NCI-H345 (cell line): ENCODE results near the gene FOXN1.
"Not testable (repeated sequence)": the region's sequence is repeated elsewhere in the genome, so short reads cannot be mapped to it uniquely, and the experiment has no call there.

Experiments
- DNase-seq: peaks from one replicate; lab custom pipeline; 2025; lab: John Stamatoyannopoulos, UW

The FOXN1 gene, protein sequence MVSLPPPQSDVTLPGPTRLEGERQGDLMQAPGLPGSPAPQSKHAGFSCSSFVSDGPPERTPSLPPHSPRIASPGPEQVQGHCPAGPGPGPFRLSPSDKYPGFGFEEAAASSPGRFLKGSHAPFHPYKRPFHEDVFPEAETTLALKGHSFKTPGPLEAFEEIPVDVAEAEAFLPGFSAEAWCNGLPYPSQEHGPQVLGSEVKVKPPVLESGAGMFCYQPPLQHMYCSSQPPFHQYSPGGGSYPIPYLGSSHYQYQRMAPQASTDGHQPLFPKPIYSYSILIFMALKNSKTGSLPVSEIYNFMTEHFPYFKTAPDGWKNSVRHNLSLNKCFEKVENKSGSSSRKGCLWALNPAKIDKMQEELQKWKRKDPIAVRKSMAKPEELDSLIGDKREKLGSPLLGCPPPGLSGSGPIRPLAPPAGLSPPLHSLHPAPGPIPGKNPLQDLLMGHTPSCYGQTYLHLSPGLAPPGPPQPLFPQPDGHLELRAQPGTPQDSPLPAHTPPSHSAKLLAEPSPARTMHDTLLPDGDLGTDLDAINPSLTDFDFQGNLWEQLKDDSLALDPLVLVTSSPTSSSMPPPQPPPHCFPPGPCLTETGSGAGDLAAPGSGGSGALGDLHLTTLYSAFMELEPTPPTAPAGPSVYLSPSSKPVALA

DNA sequence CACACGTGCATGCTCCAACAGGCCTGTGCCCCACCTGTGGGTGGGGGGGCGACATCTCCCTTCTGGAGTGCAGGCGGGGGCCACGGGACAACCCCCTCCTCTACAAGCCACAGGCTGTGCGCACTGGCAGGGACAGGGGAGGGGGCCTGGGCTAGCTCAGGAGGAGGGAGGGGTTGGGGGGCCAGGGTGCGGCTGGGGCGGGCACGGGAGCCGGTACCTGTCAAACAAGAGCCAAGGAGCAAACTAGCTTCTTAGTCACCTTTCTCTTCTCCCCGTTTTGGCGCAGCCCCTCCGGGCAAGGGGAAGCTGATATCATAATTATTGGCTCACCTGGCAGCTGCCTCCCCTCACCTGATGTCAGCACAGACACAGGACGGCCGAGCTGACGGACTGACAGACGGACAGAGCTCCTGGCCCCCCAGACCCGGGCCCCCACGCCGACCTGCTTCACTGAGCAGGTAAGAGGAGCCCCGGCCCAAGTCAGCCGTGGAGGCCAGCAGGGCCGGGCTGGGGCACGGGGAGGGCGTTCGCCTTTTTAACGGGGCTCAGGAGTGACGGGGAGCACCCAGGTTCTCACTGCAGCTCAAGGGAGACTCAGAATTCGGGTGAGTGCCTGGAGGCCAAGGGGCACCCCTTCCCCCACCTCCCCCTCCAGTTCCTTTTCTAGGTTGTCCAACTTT, at the start of gene FOXN1:
TSS of gene FOXN1 (plus strand) at position 363 of the 680 bp plus-strand sequence. CDS start 17,622 bp downstream, outside the sequence.
- DNase-seq: no peak

DNA sequence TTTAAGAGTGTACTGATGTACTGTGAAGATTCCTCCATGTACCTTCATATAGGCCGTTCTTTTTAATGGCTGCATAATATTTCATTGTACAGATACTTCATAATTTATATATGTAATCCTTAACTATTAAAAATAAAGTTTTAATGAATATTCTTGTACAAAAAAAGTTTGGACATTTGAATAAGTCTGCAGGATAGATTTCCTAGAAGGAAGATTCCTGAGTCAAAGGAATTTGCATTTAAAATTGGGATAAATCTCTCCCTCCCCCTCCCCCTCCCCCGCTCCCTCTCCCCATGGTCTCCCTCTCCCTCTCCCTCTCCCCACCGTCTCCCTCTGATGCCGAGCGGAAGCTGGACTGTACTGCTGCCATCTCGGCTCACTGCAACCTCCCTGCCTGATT, 48.3 kb upstream of the FOXN1 start:
- DNase-seq: no peak

DNA sequence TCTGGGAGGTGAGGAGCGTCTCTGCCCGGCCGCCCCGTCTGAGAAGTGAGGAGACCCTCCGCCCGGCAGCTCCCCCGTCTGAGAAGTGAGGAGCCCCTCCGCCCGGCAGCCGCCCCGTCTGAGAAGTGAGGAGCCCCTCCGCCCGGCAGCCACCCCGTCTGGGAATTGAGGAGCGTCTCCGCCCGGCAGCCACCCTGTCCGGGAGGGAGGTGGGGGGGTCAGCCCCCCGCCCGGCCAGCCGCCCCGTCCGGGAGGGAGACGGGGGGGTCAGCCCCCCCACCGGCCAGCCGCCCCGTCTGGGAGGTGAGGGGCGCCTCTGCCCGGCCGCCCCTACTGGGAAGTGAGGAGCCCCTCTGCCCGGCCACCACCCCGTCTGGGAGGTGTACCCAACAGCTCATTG, 47.3 kb upstream of the FOXN1 start:
- DNase-seq: not testable (repeated sequence)

DNA sequence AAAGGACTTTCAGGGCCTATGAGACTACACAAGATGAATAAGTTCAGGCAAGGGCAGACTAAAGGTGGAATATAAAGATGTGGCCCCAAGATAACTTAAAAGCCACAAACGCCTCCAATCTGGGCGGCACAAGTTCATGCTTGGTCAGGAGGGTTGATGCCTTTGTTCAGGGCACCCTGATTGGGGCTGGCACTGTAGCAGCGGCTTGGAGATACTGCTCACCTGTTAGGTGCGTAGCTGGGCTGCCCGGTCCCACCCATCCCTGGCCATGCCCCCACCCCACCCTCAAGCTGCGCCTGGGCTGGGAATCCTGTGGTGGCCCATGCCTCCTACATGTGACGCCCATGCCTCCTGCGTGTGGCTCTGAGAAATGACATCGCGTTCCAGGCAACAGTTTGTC, 45.2 kb upstream of the FOXN1 start:
- no peak for DNase-seq

- no peak for DNase-seq
Measured at GRCh38 chr17:28466001-28466400, 40.1 kb upstream of the FOXN1 start.

GRCh38 chr17:28466521-28467048, 39.6 kb upstream of the FOXN1 start:
- no peak for DNase-seq

- no peak for DNase-seq
Measured at GRCh38 chr17:28467456-28468025, 38.6 kb upstream of the FOXN1 start.

DNA sequence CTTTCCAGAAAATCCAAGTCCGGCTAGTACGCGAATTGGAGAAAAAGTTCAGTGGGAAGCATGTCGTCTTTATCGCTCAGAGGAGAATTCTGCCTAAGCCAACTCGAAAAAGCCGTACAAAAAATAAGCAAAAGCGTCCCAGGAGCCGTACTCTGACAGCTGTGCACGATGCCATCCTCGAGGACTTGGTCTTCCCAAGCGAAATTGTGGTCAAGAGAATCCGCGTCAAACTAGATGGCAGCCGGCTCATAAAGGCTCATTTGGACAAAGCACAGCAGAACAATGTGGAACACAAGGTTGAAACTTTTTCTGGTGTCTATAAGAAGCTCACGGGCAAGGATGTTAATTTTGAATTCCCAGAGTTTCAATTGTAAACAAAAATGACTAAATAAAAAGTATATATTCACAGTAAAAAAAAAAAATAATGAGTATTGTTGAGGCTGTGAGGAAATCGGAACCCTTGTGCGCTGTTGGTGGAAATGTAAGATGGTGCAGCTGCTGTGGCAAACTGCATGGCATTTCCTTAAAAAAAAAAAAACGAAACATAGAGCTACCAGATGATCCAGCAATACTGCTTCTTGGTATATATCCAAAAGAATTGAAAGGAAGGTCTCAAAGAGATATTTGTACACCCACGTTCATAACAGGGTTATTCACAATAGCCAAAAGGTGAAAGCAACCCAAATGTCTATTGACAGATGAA, 38.0 kb upstream of the FOXN1 start:
- DNase-seq: not testable (repeated sequence)

DNA sequence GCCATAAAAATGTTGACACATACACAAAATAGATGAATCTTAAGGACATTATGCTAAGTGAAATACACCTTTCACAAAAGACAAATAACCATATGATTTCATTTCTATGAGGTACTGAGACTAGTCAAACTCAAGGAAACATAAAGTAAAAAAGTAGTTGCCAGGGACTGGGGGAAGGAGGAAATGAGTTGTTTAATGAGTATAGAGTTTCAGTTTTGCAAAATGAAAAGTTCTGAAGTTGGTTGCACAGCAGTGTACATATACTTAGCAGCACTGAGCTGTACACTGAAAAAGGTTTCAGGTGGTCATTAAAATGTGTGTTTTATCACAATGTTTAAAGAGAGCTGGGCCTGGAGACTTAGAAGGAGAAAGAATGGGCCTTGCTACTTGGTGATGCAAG, 37.4 kb upstream of the FOXN1 start:
- no peak for DNase-seq

- no peak for DNase-seq
Measured at GRCh38 chr17:28469376-28469775, 36.8 kb upstream of the FOXN1 start.

GRCh38 chr17:28470266-28470913, 35.8 kb upstream of the FOXN1 start:
- no peak for DNase-seq

DNA sequence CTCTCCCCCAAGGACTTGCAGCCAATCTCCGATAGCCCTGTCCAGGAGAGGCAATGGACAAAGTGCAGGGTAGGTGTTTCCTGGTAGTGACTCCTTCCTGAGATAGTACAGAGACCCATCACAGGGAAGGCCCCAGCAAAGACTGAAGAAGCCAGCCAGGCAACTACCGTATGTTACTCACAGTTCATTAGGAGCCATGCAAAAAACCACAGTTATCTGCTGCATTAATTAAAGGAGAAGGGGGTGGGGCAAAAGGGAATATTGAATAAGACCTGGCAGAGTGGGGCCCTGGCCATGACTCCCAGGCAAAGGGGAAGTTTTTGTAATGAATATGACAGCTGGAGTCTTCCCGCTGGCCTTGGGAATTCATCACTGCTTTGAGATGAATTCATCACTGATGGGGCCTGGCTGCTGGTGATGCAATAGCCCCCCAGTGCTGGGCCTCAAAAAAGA, 35.2 kb upstream of the FOXN1 start:
- DNase-seq: no peak

DNA sequence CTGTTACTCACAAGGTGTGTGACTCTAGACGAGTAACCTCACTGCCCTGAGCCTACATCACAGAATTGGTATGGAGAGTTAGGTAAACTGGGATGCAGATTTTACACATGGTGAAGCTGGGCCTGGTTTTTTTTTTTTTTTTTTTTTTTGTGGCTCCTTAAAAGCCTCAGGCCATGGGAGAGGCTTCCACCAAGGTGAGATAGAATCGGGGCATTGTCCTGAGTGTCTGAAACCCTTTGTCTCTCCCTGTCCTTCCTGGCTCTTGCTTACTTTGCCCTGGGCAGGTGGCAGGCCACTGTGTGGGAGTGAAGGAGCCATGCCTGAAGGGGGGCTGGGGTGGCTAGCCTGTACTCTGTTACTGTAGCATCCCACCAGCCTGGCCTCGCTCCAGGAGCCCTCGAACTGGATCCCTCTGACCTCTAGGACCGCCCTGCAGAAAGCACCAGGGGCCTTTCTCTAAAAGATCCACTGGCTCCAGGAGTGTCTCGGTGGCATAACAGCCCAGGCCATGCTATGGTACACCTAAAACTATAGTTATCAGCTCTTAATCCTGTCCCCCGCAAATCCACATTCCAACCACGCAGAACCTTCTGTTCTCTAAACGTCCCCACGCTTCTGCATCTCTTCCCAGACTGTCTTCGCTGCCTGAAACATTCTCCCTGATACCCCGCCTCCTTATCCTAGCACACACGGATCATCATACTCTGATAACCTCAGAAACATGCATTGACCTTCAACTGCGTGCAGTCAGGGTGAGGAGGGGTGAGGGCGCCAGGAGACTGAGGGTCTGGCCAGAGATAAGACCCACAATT, 34.4 kb upstream of the FOXN1 start:
- no peak for DNase-seq

DNA sequence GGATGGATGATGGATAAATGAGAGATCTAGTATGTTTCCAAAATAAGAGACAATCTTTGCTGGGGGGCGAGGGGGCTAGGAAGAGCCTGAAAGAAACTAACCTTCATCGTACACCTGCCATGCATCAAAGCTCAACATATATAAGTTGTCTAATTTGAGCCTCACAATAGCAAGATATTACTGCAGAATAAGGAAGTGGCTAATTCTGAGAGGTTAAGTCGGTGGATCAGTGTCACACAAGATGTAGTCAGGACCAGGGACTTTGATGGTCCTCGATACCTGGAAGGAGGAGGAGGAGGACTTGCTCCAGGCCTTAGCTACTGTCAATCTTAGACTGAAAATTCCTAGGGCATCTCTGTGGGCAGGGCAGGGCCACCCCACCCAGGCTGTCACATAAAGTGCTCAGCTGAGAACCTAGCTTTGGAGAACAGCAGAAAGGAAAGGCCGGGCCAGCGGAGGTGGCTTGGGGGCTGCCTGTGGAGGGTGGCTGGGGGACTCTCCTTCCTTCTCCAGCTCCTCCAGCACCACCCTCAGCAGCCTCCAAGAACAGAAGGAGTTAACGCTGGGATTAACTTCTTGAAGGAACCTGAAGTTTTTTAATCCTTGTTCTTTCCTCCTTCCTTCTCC, 33.2 kb upstream of the FOXN1 start:
- no peak for DNase-seq

DNA sequence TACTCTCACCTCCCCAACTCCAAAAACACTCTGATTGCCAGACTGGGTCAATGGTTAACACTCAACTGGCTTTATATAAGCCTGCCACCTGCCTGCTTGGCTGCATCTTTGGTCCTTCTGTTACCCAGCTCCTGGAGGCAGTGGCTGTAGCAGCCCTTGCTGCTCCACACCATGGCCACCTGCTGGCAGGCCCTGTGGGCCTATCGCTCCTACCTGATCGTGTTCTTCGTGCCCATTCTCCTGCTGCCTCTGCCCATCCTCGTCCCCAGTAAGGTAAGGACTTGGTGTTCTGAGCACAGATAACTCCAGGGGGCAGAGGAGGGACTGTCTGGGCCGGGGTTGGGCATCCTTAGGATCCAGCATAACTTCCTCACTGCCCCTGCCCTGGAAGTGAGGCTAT, 32.6 kb upstream of the FOXN1 start, which contains the start of gene SLC13A2:
TSS of gene SLC13A2 (plus strand) at position 103 of the 400 bp plus-strand sequence. CDS start at position 172, 69 bp downstream.
- no peak for DNase-seq

- no peak for DNase-seq
Measured at GRCh38 chr17:28474111-28474531, 32.0 kb upstream of the FOXN1 start.

DNA sequence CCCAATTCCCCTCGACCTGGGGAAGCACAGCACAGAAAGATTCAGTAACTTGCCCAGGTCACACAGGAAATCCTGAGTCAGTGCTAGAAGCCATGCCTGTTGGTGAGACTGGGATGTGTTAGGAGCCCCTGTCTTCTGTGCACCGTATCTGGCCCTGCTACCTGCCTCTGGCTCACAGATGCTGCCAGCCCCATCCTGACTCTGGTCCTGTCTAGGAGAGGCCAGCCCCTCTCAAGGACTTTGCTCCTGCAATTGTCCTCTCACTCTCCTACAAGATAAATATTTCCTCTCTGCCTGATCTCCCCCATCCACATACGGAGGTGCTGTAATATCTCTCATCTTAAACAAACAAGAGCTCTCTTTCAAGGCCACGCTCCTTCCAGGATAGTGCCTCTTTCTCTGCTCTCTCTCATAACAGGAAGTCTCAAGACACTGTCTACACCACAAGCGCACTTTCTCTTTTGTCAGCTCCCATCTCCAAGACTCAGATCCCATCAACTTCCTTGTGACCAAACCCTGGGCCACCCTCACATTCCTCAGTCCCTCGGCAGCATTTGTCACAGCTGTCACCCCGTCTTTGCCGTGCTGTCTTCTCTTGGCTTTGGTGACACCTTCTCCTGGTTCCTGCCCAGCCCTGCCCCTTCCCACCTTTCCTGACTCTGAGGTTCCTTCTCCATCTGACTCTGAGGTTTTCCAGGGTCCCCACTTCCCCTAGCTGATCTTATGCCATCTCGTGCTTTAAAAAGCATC, 30.8 kb upstream of the FOXN1 start:
- DNase-seq: no peak

DNA sequence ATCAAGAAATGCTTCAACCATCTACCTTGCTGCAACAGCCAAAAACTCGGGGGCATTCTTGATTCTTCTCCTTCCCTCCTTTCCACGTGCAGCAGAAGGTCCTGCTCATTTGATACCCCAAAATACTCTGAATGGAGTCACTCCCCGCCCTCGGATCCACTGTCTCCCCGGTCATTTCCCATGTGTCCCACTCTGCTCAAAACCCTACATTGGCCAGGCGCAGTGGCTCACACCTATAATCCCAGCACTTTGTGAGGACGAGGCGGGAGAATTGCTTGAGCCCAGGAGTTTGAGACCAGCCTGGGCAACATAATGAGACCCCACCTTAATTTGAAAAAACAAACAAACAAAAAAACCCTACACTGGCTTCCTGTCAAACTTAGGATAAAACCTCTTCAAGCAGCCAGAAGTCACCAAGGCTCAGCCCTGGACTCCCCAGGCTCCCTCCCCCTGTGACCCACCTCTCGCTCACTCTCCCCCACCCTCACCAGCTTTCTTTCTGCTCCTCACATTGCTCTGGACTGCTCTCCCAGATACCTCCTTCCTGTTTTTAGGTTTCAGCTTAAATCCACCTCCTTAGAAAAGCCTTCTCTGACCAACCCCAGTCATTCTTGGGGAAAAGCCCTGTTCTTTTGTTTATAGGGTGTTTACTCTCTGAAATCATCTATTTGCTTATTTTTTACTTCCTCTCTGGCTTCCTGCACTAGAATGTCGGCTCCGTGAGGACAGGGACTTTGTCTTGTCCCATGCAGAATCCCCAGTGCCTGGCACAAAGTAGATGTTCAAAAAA, 29.9 kb upstream of the FOXN1 start:
- DNase-seq: no peak
